NCI-H128 (cell line): ENCODE measurements around the gene ALX4.

Experiments used
- DNase-seq: peaks from one replicate; lab custom pipeline; 2025; ENCODE audit not compliant: unreplicated experiment; lab: John Stamatoyannopoulos, UW

Gene ALX4

GRCh38 chr11:44335919-44336318 lies 26.0 kb upstream of the ALX4 start:
- DNase-seq: no peak

GRCh38 chr11:44335052-44335760 lies 25.3 kb upstream of the ALX4 start:
- no peak for DNase-seq

GRCh38 chr11:44334356-44335004 lies 24.5 kb upstream of the ALX4 start:
- no peak for DNase-seq

GRCh38 chr11:44333271-44334218 lies 23.6 kb upstream of the ALX4 start:
- no peak for DNase-seq

- DNase-seq: no peak
These were observed 22.7 kb upstream of the ALX4 start for GRCh38 chr11:44332665-44333064.

- no peak for DNase-seq
These were observed 19.7 kb upstream of the ALX4 start for GRCh38 chr11:44329472-44330230.

- DNase-seq: no peak
These were observed 18.3 kb upstream of the ALX4 start for GRCh38 chr11:44328138-44328660.

GRCh38 chr11:44327730-44328129 lies 17.8 kb upstream of the ALX4 start:
- no peak for DNase-seq

- no peak for DNase-seq
These were observed 16.9 kb upstream of the ALX4 start for GRCh38 chr11:44326615-44327475.

GRCh38 chr11:44325698-44326097 lies 15.8 kb upstream of the ALX4 start:
- DNase-seq: no peak

- peak; percentile 39 for DNase-seq
These were observed 15.0 kb upstream of the ALX4 start for GRCh38 chr11:44324749-44325525.

- DNase-seq: no peak
These were observed 14.3 kb upstream of the ALX4 start for GRCh38 chr11:44324222-44324621.

- no peak for DNase-seq
These were observed 12.3 kb upstream of the ALX4 start for GRCh38 chr11:44322243-44322642.

- DNase-seq: no peak
These were observed 11.1 kb upstream of the ALX4 start for GRCh38 chr11:44321059-44321458.

GRCh38 chr11:44320289-44320973 lies 10.5 kb upstream of the ALX4 start:
- no peak for DNase-seq

- DNase-seq: no peak
These were observed 9.8 kb upstream of the ALX4 start for GRCh38 chr11:44319552-44320288.

GRCh38 chr11:44319170-44319551 lies 9.2 kb upstream of the ALX4 start:
- DNase-seq: no peak

- DNase-seq: no peak
These were observed 8.4 kb upstream of the ALX4 start for GRCh38 chr11:44318369-44318768.
